ENCODE measurements around the gene IGDCC3. TPM values are rescaled to one million over a fixed set of nuclear protein-coding genes. Genes with fewer than 3 reads are reported as not detected.

The IGDCC3 gene
- total RNA-seq, 1 experiment from 2014 or later: 53.5 TPM

DNA sequence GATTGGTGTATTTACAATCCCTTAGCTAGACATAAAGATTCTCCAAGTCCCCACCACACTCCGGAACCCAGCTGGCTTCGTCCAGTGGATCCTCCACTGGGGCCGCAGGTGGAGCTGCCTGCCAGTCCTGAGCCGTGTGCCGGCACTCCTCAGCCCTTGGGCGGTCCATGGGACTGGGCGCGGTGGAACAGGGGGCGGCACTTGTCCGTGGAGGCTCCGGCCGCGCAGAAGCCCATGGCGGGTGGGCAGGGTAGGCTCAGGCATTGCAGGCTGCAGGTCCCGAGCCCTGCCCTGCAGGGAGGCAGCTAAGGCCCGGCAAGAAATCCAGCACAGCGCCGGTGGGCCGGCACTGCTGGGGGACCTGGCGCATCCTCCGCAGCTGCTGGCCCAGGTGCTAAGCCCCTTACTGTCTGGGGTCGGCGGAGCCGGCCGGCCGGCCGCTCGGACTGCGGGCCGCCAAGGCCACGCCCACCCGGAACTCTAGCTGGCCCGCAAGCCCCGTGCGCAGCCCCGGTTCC, 76.8 kb downstream of the IGDCC3 start:
- Mint-ChIP-seq H3K9me3 (peaks cover 6% of the 10 kb centered on the region), H3K4me1 (peaks cover 35% of the 10 kb centered on the region), H3K27me3 (ENCODE audit: low read depth) (no peaks in the 10 kb centered on the region), H3K36me3 (no peaks in the 10 kb centered on the region), H3K27ac (no peak overlapping the region), H3K4me3 (no peak overlapping the region)
- ChIA-PET POLR2A (interaction anchor here (0.6 to 2.1 kb wide), 4 partner anchors 15 to 162 kb away, joined by 4 to 8 read pairs (median 7); partner anchors contain the start of genes CLPX and PARP16), CTCF (interaction anchor here (0.6 to 1.5 kb wide), 3 partner anchors 36 to 270 kb away, joined by 3 to 9 read pairs (median 4); no protein-coding TSS in a partner anchor)
- DNase-seq (ENCODE audit: low spot score) (peak; percentile 55), ATAC-seq (no peak)
- TF ChIP-seq, protein P1, sequence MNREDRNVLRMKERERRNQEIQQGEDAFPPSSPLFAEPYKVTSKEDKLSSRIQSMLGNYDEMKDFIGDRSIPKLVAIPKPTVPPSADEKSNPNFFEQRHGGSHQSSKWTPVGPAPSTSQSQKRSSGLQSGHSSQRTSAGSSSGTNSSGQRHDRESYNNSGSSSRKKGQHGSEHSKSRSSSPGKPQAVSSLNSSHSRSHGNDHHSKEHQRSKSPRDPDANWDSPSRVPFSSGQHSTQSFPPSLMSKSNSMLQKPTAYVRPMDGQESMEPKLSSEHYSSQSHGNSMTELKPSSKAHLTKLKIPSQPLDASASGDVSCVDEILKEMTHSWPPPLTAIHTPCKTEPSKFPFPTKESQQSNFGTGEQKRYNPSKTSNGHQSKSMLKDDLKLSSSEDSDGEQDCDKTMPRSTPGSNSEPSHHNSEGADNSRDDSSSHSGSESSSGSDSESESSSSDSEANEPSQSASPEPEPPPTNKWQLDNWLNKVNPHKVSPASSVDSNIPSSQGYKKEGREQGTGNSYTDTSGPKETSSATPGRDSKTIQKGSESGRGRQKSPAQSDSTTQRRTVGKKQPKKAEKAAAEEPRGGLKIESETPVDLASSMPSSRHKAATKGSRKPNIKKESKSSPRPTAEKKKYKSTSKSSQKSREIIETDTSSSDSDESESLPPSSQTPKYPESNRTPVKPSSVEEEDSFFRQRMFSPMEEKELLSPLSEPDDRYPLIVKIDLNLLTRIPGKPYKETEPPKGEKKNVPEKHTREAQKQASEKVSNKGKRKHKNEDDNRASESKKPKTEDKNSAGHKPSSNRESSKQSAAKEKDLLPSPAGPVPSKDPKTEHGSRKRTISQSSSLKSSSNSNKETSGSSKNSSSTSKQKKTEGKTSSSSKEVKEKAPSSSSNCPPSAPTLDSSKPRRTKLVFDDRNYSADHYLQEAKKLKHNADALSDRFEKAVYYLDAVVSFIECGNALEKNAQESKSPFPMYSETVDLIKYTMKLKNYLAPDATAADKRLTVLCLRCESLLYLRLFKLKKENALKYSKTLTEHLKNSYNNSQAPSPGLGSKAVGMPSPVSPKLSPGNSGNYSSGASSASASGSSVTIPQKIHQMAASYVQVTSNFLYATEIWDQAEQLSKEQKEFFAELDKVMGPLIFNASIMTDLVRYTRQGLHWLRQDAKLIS (CRISPR knock-in tag; IDR thresholded peaks at IDR 0.05; ENCODE audit: borderline replicate concordance): no peak
- TF ChIP-seq TEAD4 (CRISPR knock-in tag; IDR thresholded peaks at IDR 0.05) (no peak), RELA (CRISPR knock-in tag; IDR thresholded peaks at IDR 0.05; ENCODE audit: borderline replicate concordance) (0 out of 2 replicates have a peak, but pooled peaks have one; percentile 45), TEAD1 (CRISPR knock-in tag; IDR thresholded peaks at IDR 0.05) (no peak)
- TF ChIP-seq, protein P2, sequence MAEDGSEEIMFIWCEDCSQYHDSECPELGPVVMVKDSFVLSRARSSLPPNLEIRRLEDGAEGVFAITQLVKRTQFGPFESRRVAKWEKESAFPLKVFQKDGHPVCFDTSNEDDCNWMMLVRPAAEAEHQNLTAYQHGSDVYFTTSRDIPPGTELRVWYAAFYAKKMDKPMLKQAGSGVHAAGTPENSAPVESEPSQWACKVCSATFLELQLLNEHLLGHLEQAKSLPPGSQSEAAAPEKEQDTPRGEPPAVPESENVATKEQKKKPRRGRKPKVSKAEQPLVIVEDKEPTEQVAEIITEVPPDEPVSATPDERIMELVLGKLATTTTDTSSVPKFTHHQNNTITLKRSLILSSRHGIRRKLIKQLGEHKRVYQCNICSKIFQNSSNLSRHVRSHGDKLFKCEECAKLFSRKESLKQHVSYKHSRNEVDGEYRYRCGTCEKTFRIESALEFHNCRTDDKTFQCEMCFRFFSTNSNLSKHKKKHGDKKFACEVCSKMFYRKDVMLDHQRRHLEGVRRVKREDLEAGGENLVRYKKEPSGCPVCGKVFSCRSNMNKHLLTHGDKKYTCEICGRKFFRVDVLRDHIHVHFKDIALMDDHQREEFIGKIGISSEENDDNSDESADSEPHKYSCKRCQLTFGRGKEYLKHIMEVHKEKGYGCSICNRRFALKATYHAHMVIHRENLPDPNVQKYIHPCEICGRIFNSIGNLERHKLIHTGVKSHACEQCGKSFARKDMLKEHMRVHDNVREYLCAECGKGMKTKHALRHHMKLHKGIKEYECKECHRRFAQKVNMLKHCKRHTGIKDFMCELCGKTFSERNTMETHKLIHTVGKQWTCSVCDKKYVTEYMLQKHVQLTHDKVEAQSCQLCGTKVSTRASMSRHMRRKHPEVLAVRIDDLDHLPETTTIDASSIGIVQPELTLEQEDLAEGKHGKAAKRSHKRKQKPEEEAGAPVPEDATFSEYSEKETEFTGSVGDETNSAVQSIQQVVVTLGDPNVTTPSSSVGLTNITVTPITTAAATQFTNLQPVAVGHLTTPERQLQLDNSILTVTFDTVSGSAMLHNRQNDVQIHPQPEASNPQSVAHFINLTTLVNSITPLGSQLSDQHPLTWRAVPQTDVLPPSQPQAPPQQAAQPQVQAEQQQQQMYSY (CRISPR knock-in tag; IDR thresholded peaks at IDR 0.05): peak; percentile 62; the same call in 1 of the 2 replicates

DNA sequence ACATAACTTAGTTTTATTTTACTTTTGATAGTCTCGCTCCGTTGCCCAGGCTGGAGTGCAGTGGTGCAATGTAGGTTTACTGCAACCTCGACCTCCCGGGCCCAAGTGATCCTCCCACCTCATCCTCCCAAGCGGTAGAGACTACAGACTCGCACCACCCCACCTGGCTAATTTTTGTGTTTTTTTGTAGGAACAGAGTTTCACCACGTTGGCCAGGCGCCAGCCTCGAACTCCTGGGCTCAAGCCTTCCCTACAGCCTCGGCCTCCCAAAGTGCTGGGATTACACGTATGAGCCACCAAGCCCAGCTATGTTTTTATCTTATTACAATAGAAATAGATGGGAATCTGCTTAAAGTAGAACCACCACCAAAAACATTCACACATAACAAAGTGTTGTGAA, 79.1 kb downstream of the IGDCC3 start:
- Mint-ChIP-seq H3K36me3 (no peaks in the 10 kb centered on the region), H3K27ac (no peak overlapping the region), H3K4me1 (peaks cover 24% of the 10 kb centered on the region), H3K9me3 (peaks cover 6% of the 10 kb centered on the region), H3K4me3 (no peak overlapping the region), H3K27me3 (ENCODE audit: low read depth) (no peaks in the 10 kb centered on the region)
- TF ChIP-seq, protein P3, sequence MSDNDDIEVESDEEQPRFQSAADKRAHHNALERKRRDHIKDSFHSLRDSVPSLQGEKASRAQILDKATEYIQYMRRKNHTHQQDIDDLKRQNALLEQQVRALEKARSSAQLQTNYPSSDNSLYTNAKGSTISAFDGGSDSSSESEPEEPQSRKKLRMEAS (CRISPR knock-in tag; IDR thresholded peaks at IDR 0.05): no peak
- TF ChIP-seq, protein P4, sequence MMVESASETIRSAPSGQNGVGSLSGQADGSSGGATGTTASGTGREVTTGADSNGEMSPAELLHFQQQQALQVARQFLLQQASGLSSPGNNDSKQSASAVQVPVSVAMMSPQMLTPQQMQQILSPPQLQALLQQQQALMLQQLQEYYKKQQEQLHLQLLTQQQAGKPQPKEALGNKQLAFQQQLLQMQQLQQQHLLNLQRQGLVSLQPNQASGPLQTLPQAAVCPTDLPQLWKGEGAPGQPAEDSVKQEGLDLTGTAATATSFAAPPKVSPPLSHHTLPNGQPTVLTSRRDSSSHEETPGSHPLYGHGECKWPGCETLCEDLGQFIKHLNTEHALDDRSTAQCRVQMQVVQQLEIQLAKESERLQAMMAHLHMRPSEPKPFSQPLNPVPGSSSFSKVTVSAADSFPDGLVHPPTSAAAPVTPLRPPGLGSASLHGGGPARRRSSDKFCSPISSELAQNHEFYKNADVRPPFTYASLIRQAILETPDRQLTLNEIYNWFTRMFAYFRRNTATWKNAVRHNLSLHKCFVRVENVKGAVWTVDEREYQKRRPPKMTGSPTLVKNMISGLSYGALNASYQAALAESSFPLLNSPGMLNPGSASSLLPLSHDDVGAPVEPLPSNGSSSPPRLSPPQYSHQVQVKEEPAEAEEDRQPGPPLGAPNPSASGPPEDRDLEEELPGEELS (CRISPR knock-in tag; IDR thresholded peaks at IDR 0.05): no peak
- TF ChIP-seq SP1 (CRISPR knock-in tag; conservative IDR thresholded peaks at IDR 0.05) (no peak), ZNF396 (CRISPR knock-in tag; IDR thresholded peaks at IDR 0.05; ENCODE audit: borderline replicate concordance) (no peak)
- ChIA-PET POLR2A (interaction anchor here (2.3 kb wide), 1 partner anchor 113 kb away, joined by 6 read pairs; the partner anchor contains the start of gene CLPX), CTCF (interaction anchor here (1.2 to 2.0 kb wide), 3 partner anchors 12 to 24 kb away, joined by 4 to 21 read pairs (median 4); partner anchors contain the start of gene PARP16)
- no peak for DNase-seq (ENCODE audit: low spot score)
- no peak for ATAC-seq

DNA sequence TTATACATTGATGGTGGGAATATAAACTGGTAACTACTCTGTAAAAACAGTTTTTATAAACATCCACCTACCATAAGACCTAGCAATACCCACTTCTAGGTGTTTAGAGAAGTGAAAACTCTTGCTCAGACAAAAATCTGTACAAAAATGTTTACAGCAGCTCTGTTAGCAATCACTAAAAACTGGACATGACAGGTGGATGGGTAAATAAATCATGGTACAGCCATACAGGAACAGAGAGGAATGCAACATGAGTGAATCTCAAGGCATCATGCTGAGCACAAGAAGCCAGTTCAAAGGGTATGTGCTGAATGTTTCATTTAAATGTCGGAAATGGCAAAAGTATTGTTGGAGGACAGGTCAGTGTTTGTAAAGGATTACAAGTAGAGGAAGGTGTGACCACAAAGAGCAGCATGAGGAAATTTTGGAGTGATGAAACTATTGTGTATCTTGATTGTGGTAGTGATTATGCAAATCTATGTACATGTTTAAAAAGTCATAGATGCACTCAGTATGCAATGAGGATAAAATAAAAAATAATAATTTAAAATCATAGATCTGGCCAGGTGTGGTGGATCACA, 84.8 kb downstream of the IGDCC3 start:
- Mint-ChIP-seq H3K27ac (peak overlapping the region; percentile 20; the same call in 1 of the 2 replicates), H3K4me3 (no peak overlapping the region), H3K27me3 (ENCODE audit: low read depth) (peaks cover 14% of the 10 kb centered on the region), H3K9me3 (no peaks in the 10 kb centered on the region), H3K4me1 (peaks cover 11% of the 10 kb centered on the region), H3K36me3 (no peaks in the 10 kb centered on the region)
- ChIA-PET CTCF (no interaction called here), POLR2A (no interaction called here)
- ATAC-seq: no peak
- DNase-seq (ENCODE audit: low spot score): no peak
- TF ChIP-seq, protein P5, sequence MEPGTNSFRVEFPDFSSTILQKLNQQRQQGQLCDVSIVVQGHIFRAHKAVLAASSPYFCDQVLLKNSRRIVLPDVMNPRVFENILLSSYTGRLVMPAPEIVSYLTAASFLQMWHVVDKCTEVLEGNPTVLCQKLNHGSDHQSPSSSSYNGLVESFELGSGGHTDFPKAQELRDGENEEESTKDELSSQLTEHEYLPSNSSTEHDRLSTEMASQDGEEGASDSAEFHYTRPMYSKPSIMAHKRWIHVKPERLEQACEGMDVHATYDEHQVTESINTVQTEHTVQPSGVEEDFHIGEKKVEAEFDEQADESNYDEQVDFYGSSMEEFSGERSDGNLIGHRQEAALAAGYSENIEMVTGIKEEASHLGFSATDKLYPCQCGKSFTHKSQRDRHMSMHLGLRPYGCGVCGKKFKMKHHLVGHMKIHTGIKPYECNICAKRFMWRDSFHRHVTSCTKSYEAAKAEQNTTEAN (CRISPR knock-in tag; IDR thresholded peaks at IDR 0.05): no peak
- TF ChIP-seq ZNF416 (CRISPR knock-in tag; IDR thresholded peaks at IDR 0.05): no peak
- no peak for TF ChIP-seq PRRX2 (CRISPR knock-in tag; IDR thresholded peaks at IDR 0.05)
- TF ChIP-seq HMGA2 (CRISPR knock-in tag; IDR thresholded peaks at IDR 0.05): no peak
- TF ChIP-seq, protein P6, sequence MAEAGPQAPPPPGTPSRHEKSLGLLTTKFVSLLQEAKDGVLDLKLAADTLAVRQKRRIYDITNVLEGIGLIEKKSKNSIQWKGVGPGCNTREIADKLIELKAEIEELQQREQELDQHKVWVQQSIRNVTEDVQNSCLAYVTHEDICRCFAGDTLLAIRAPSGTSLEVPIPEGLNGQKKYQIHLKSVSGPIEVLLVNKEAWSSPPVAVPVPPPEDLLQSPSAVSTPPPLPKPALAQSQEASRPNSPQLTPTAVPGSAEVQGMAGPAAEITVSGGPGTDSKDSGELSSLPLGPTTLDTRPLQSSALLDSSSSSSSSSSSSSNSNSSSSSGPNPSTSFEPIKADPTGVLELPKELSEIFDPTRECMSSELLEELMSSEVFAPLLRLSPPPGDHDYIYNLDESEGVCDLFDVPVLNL (CRISPR knock-in tag; IDR thresholded peaks at IDR 0.05; ENCODE audit: borderline replicate concordance, low read depth): no peak
- TF ChIP-seq, protein P7, sequence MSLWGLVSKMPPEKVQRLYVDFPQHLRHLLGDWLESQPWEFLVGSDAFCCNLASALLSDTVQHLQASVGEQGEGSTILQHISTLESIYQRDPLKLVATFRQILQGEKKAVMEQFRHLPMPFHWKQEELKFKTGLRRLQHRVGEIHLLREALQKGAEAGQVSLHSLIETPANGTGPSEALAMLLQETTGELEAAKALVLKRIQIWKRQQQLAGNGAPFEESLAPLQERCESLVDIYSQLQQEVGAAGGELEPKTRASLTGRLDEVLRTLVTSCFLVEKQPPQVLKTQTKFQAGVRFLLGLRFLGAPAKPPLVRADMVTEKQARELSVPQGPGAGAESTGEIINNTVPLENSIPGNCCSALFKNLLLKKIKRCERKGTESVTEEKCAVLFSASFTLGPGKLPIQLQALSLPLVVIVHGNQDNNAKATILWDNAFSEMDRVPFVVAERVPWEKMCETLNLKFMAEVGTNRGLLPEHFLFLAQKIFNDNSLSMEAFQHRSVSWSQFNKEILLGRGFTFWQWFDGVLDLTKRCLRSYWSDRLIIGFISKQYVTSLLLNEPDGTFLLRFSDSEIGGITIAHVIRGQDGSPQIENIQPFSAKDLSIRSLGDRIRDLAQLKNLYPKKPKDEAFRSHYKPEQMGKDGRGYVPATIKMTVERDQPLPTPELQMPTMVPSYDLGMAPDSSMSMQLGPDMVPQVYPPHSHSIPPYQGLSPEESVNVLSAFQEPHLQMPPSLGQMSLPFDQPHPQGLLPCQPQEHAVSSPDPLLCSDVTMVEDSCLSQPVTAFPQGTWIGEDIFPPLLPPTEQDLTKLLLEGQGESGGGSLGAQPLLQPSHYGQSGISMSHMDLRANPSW (CRISPR knock-in tag; conservative IDR thresholded peaks at IDR 0.05; ENCODE audit: low read depth): no peak
